Hepatocyte (in vitro differentiated cells): Measurements from ENCODE around the gene SIRT2.

Source experiments
- EZH2 ChIP-seq: fragments of 200-600 bp; sonication (generic); IDR thresholded peaks from 2 replicates; pipeline ENCODE4 v1.6.1; 2016; ENCODE audit warnings: antibody characterized with exemption, mild to moderate bottlenecking, borderline replicate concordance
- EZH2phosphoT487 ChIP-seq: fragments of 200-600 bp; sonication (generic); IDR thresholded peaks from one replicate; pipeline ENCODE4 v1.6.1; 2018; ENCODE audit warnings: antibody characterized with exemption, mild to moderate bottlenecking, low read depth, moderate library complexity; ENCODE audit not compliant: unreplicated experiment, severe bottlenecking
- TF ChIP-seq, protein P1 (sequence below): fragments of 200-600 bp; sonication (generic); IDR thresholded peaks from 2 replicates; pipeline ENCODE4 v1.5.1; 2016; ENCODE audit warnings: antibody characterized with exemption, mild to moderate bottlenecking; ENCODE audit not compliant: poor library complexity

DNA sequence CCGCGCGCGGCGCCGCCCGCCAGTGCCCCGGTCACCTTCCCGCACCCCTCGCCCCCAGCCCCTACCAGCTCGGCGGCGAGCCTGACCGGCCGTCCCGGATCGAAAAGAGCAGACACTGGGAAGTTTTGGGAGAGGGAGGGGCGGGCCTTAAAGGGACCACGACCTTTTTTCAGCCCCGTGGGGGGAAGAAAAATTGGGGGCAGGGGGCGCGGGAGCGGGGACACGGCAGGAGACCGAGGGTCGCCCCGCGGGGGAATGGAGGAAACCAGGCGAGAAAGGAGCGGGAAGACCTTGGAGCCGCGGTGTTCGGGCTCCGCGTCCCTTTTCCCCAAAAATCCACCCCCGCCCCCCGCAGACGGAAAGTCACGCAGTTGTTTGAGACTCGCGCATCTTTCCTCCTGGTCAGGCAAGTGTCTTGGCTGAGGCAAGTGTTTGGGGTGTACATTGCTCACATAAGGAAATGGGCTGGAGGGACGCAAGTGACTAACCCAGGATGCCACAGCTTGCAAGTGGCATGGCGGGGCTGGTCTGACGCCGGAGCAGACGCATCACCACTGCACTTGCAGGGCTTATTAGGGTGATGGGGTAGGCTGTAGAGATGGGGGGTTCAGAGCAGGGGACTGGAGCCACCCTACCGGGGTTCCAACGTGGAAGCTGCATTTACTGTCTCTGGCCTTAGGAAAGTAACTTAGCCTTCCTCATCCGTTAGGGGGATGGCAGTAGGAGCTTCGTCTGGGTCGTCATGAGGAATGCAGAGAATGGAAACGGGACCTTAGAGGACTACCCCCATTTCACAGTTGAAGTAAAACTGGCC lies 47.0 kb downstream of the SIRT2 start:
- TF ChIP-seq, protein P1, sequence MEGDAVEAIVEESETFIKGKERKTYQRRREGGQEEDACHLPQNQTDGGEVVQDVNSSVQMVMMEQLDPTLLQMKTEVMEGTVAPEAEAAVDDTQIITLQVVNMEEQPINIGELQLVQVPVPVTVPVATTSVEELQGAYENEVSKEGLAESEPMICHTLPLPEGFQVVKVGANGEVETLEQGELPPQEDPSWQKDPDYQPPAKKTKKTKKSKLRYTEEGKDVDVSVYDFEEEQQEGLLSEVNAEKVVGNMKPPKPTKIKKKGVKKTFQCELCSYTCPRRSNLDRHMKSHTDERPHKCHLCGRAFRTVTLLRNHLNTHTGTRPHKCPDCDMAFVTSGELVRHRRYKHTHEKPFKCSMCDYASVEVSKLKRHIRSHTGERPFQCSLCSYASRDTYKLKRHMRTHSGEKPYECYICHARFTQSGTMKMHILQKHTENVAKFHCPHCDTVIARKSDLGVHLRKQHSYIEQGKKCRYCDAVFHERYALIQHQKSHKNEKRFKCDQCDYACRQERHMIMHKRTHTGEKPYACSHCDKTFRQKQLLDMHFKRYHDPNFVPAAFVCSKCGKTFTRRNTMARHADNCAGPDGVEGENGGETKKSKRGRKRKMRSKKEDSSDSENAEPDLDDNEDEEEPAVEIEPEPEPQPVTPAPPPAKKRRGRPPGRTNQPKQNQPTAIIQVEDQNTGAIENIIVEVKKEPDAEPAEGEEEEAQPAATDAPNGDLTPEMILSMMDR, result no peak
- no peak for TF ChIP-seq EZH2phosphoT487
- no peak for TF ChIP-seq EZH2
